Measurements from ENCODE around the gene CCR4.
"Not testable (repeated sequence)": the region's sequence is repeated elsewhere in the genome, so short reads cannot be mapped to it uniquely, and the experiment has no call there.

The CCR4 gene

DNA sequence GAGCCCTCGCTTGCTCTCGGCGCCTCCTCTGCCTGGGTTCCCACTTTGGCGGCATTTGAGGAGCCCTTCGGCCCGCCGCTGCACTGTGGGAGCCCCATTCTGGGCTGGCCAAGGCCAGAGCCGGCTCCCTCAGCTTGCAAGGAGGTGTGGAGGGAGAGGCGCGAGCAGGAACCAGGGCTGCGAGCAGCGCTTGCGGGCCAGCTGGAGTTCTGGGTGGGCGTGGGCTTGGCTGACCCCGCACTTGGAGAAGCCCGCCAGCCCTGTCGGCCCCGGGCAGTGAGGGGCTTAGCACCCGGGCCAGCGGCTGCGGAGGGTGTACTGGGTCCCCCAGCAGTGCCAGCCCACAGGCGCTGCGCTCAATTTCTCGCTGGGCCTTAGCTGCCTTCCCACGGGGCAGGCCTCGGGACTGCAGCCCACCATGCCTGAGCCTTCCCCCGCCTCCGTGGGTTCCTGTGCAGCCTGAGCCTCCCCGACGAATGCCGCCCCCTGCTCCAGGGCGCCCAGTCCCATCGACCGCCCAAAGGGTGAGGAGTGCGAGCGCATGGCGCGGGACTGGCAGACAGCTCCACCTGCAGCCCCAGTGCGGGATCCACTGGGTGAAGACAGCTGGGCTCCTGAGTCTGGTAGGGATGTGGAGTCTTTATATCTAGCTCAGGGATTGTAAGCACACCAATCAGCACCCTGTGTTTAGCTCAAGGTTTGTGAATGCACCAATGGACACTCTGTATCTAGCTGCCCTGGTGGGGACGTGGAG is 11.7 kb upstream of the CCR4 start:
- CTCF ChIA-PET; H3K4me3 ChIP-seq (ENCODE audit: low read depth, low read length); H3K27ac ChIP-seq (ENCODE audit: extremely low read depth, low read depth, low read length); H3K36me3 ChIP-seq (ENCODE audit: control insufficient read depth in 2 of 2, insufficient read depth in 1 of 2, low read length in 2 of 2); H3K9me3 ChIP-seq (ENCODE audit: control insufficient read depth, insufficient read depth, low read depth, low read length); H3K4me1 ChIP-seq (ENCODE audit: control insufficient read depth, insufficient read depth, low read length); POLR2A ChIA-PET: not testable (repeated sequence)

DNA sequence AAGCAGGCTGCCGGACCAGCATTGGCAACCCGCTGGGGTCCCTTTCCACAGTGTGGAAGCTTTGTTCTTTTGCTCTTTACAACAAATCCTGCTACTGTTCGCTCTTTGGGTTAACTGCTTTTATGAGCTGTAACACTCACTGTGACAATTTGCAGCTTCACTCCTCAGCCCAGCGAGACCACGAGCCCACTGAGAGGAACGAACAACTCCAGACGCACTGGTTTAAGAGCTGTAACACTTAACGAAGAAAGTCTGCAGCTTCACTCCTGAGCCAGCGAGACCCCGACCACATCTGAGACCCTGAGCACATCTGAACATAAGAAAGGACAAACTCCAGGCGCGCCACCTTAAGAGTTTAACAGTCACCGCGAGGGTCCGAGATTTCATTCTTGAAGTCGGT is 10.7 kb upstream of the CCR4 start:
- POLR2A ChIA-PET: no interaction called here
- Histone ChIP-seq H3K27ac (ENCODE audit: extremely low read depth, low read depth, low read length) (no peak overlapping the region), H3K9me3 (ENCODE audit: control insufficient read depth, insufficient read depth, low read depth, low read length) (no peaks in the 10 kb centered on the region), H3K4me3 (ENCODE audit: low read depth, low read length) (no peak overlapping the region), H3K4me1 (ENCODE audit: control insufficient read depth, insufficient read depth, low read length) (no peaks in the 10 kb centered on the region), H3K36me3 (ENCODE audit: control insufficient read depth in 2 of 2, insufficient read depth in 1 of 2, low read length in 2 of 2) (no peaks in the 10 kb centered on the region)
- TF ChIP-seq, protein P1, sequence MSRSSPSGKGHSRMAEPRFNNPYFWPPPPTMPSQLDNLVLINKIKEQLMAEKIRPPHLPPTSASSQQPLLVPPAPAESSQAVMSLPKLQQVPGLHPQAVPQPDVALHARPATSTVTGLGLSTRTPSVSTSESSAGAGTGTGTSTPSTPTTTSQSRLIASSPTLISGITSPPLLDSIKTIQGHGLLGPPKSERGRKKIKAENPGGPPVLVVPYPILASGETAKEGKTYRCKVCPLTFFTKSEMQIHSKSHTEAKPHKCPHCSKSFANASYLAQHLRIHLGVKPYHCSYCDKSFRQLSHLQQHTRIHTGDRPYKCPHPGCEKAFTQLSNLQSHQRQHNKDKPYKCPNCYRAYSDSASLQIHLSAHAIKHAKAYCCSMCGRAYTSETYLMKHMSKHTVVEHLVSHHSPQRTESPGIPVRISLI (tag by site-specific recombination; IDR thresholded peaks at IDR 0.05): no peak
- TF ChIP-seq ZNF600 (tag by site-specific recombination; IDR thresholded peaks at IDR 0.05) (no peak), ZNF585B (tag by site-specific recombination; IDR thresholded peaks at IDR 0.05) (no peak), ZBTB48 (tag by site-specific recombination; IDR thresholded peaks at IDR 0.05) (no peak), ZXDB (tag by site-specific recombination; IDR thresholded peaks at IDR 0.05) (no peak), ZNF398 (tag by site-specific recombination; IDR thresholded peaks at IDR 0.05) (no peak), OSR2 (tag by site-specific recombination; IDR thresholded peaks at IDR 0.05) (no peak), ZNF580 (tag by site-specific recombination; IDR thresholded peaks at IDR 0.05) (no peak), ZNF707 (tag by site-specific recombination; IDR thresholded peaks at IDR 0.05) (no peak), WT1 (tag by site-specific recombination; IDR thresholded peaks at IDR 0.05) (no peak), ZNF426 (tag by site-specific recombination; IDR thresholded peaks at IDR 0.05) (no peak), ZSCAN5A (tag by site-specific recombination; IDR thresholded peaks at IDR 0.05) (no peak), ZSCAN30 (tag by site-specific recombination; IDR thresholded peaks at IDR 0.05) (no peak), CTCF (tag by site-specific recombination; IDR thresholded peaks at IDR 0.05) (no peak), TRIM28 (IDR thresholded peaks at IDR 0.05; ENCODE audit: borderline replicate concordance, low read length) (no peak), ZFHX2 (tag by site-specific recombination; conservative IDR thresholded peaks at IDR 0.05) (no peak)
- TF ChIP-seq, protein P2, sequence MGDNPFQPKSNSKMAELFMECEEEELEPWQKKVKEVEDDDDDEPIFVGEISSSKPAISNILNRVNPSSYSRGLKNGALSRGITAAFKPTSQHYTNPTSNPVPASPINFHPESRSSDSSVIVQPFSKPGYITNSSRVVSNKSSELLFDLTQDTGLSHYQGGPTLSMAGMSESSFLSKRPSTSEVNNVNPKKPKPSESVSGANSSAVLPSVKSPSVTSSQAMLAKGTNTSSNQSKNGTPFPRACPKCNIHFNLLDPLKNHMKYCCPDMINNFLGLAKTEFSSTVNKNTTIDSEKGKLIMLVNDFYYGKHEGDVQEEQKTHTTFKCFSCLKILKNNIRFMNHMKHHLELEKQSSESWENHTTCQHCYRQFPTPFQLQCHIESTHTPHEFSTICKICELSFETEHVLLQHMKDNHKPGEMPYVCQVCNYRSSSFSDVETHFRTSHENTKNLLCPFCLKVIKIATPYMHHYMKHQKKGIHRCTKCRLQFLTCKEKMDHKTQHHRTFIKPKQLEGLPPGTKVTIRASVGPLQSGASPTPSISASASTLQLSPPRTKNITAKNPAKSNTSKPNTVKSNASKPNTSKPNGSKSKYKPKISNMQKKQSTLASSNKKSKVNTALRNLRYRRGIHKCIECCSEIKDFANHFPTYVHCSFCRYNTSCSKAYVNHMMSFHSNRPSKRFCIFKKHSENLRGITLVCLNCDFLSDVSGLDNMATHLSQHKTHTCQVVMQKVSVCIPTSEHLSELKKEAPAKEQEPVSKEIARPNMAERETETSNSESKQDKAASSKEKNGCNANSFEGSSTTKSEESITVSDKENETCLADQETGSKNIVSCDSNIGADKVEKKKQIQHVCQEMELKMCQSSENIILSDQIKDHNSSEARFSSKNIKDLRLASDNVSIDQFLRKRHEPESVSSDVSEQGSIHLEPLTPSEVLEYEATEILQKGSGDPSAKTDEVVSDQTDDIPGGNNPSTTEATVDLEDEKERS (tag by site-specific recombination; IDR thresholded peaks at IDR 0.05): no peak
- TF ChIP-seq, protein P3, sequence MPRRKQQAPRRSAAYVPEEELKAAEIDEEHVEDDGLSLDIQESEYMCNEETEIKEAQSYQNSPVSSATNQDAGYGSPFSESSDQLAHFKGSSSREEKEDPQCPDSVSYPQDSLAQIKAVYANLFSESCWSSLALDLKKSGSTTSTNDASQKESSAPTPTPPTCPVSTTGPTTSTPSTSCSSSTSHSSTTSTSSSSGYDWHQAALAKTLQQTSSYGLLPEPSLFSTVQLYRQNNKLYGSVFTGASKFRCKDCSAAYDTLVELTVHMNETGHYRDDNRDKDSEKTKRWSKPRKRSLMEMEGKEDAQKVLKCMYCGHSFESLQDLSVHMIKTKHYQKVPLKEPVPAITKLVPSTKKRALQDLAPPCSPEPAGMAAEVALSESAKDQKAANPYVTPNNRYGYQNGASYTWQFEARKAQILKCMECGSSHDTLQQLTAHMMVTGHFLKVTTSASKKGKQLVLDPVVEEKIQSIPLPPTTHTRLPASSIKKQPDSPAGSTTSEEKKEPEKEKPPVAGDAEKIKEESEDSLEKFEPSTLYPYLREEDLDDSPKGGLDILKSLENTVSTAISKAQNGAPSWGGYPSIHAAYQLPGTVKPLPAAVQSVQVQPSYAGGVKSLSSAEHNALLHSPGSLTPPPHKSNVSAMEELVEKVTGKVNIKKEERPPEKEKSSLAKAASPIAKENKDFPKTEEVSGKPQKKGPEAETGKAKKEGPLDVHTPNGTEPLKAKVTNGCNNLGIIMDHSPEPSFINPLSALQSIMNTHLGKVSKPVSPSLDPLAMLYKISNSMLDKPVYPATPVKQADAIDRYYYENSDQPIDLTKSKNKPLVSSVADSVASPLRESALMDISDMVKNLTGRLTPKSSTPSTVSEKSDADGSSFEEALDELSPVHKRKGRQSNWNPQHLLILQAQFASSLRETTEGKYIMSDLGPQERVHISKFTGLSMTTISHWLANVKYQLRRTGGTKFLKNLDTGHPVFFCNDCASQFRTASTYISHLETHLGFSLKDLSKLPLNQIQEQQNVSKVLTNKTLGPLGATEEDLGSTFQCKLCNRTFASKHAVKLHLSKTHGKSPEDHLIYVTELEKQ (tag by site-specific recombination; IDR thresholded peaks at IDR 0.05; ENCODE audit: borderline replicate concordance): no peak
- CTCF ChIA-PET: no interaction called here
